Measurements from ENCODE around the gene ACTL10. TPM values are rescaled to one million over a fixed set of nuclear protein-coding genes. Genes with fewer than 3 reads are reported as not detected.

The ACTL10 gene
- total and polyA plus RNA-seq, 2 donors (not counting 1 experiment from before 2014, with no cell fraction given), result 1.2 to 6.3 TPM

DNA sequence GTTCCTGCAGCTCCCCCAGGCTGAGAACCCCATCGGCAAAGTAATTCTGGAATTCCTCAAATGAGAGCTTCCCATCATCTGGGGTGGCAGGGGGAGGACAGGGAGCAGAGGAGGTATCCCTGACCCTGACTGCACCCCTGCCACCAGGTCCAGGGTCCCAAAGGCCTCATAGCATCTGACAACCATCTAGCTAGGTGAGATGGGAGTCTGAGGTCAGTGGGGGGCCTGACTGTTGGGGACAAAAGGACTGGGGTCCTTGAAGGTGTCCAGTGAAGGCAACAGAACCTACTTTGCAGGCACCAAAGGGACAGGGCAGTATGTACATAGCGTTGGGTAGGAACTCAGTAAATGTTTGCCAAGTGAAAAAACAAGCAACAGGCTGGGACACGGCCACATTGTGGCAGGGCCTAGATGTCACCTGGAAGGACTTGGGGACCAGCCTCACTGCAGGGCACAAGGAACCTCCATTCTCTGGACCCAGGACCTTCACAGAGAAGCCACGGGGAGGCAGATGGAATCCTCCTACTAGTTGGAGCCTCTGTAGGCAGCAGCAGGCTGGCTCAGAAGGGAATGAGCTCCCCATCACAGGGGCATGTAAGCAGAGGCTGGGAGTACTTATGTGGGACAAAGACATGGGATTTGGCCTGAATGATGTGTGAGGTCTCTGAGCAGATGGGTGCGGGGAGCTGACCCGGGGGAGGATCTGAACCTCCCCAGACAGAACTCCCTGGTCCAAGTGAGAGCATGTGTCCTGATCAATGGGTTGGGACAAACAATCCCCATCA lies 4.2 kb downstream of the ACTL10 start:
- H3K27ac Mint-ChIP-seq, result no peak overlapping the region
- no peak overlapping the region for H3K9ac ChIP-seq (ENCODE audit: low read length)
- no peaks in the 10 kb centered on the region for H3K9me3 Mint-ChIP-seq (ENCODE audit: insufficient read depth)
- no peak overlapping the region for H3K4me3 ChIP-seq (ENCODE audit: control extremely low read depth in 1 of 5, extremely low read depth in 1 of 5, insufficient read depth in 1 of 5, low read depth in 2 of 5, low read length in 4 of 5)
- no peaks in the 10 kb centered on the region for H4K20me1 ChIP-seq (ENCODE audit: control insufficient read depth, insufficient read depth, low read length, poor library complexity, severe bottlenecking)
- TF ChIP-seq EZH2 (IDR thresholded peaks at IDR 0.05; ENCODE audit: borderline replicate concordance, insufficient read depth, low read depth, low read length, poor library complexity, severe bottlenecking) (no peak), CTCF (IDR thresholded peaks at IDR 0.05) (no peak)
- peaks cover 35% of the 10 kb centered on the region for H3K4me1 Mint-ChIP-seq
- no peaks in the 10 kb centered on the region for H3K27me3 Mint-ChIP-seq
- no peak for ATAC-seq (ENCODE audit: low read depth)
- peak overlapping the region; percentile 49 for H3K4me3 Mint-ChIP-seq
- no peak overlapping the region for H3K4me2 ChIP-seq (replicated peaks; ENCODE audit: low read depth, low read length, poor library complexity, severe bottlenecking)
- H2AFZ ChIP-seq (ENCODE audit: insufficient read depth, low read depth, low read length, poor library complexity, severe bottlenecking), result no peak overlapping the region
- H3K79me2 ChIP-seq (ENCODE audit: control insufficient read depth, insufficient read depth, low read length), result peaks cover 3% of the 10 kb centered on the region
- DNase-seq, result no peak
- ChIA-PET POLR2A (no interaction called here), CTCF (interaction anchor here (0.8 to 6.1 kb wide), 6 partner anchors 8 to 213 kb away, joined by 3 to 61 read pairs (median 4); no protein-coding TSS in a partner anchor)
- H3K27me3 ChIP-seq (replicated peaks in 1 of 4; ENCODE audit: control extremely low read depth in 1 of 4, control insufficient read depth in 3 of 4, insufficient read depth in 4 of 4, low read length in 3 of 4), result no peaks in the 10 kb centered on the region
- H3K4me1 ChIP-seq (ENCODE audit: control insufficient read depth in 2 of 2, insufficient read depth in 2 of 2, low read length in 2 of 2), result peaks cover 20 to 41% of the 10 kb centered on the region in 2 donors
- no peak overlapping the region for H3K27ac ChIP-seq (ENCODE audit: low read length in 2 of 2)
- WGBS (ENCODE audit: insufficient coverage), result 98% methylated on average over 4 of the region's 6 CpGs
- H3K9me3 ChIP-seq (ENCODE audit: control extremely low read depth in 1 of 3, control insufficient read depth in 2 of 3, insufficient read depth in 1 of 3, low read length in 2 of 3), result no peaks in the 10 kb centered on the region
- intact Hi-C loops (cut with micrococcal nuclease), result no loop called here
- H3K36me3 ChIP-seq (replicated peaks in 1 of 2; ENCODE audit: control extremely low read depth in 1 of 2, control insufficient read depth in 1 of 2, extremely low read depth in 1 of 2, insufficient read depth in 2 of 2, low read length in 1 of 2), result no peaks in the 10 kb centered on the region

- H3K27me3 Mint-ChIP-seq, result no peaks in the 10 kb centered on the region
- ATAC-seq (ENCODE audit: low read depth) (no peak), DNase-seq (no peak)
- Histone ChIP-seq H2AFZ (ENCODE audit: insufficient read depth, low read depth, low read length, poor library complexity, severe bottlenecking) (no peak overlapping the region), H3K79me2 (ENCODE audit: control insufficient read depth, insufficient read depth, low read length) (peaks cover 3% of the 10 kb centered on the region), H4K20me1 (ENCODE audit: control insufficient read depth, insufficient read depth, low read length, poor library complexity, severe bottlenecking) (no peaks in the 10 kb centered on the region), H3K4me2 (replicated peaks; ENCODE audit: low read depth, low read length, poor library complexity, severe bottlenecking) (no peak overlapping the region), H3K4me1 (ENCODE audit: control insufficient read depth in 2 of 2, insufficient read depth in 2 of 2, low read length in 2 of 2) (peaks cover 15 to 33% of the 10 kb centered on the region in 2 donors), H3K27ac (ENCODE audit: low read length in 2 of 2) (no peak overlapping the region), H3K36me3 (replicated peaks in 1 of 2; ENCODE audit: control extremely low read depth in 1 of 2, control insufficient read depth in 1 of 2, extremely low read depth in 1 of 2, insufficient read depth in 2 of 2, low read length in 1 of 2) (no peaks in the 10 kb centered on the region), H3K4me3 (ENCODE audit: control extremely low read depth in 1 of 5, extremely low read depth in 1 of 5, insufficient read depth in 1 of 5, low read depth in 2 of 5, low read length in 4 of 5) (no peak overlapping the region), H3K9me3 (ENCODE audit: control extremely low read depth in 1 of 3, control insufficient read depth in 2 of 3, insufficient read depth in 1 of 3, low read length in 2 of 3) (no peaks in the 10 kb centered on the region), H3K9ac (ENCODE audit: low read length) (no peak overlapping the region), H3K27me3 (replicated peaks in 1 of 4; ENCODE audit: control extremely low read depth in 1 of 4, control insufficient read depth in 3 of 4, insufficient read depth in 4 of 4, low read length in 3 of 4) (no peaks in the 10 kb centered on the region)
- H3K9me3 Mint-ChIP-seq (ENCODE audit: insufficient read depth), result no peaks in the 10 kb centered on the region
- H3K27ac Mint-ChIP-seq, result no peak overlapping the region
- POLR2A ChIA-PET, result no interaction called here
- no peak for TF ChIP-seq EZH2 (IDR thresholded peaks at IDR 0.05; ENCODE audit: borderline replicate concordance, insufficient read depth, low read depth, low read length, poor library complexity, severe bottlenecking)
- no peak for TF ChIP-seq CTCF (IDR thresholded peaks at IDR 0.05)
- peaks cover 27% of the 10 kb centered on the region for H3K4me1 Mint-ChIP-seq
- CTCF ChIA-PET, result interaction anchor here (0.8 to 6.1 kb wide), 3 partner anchors 9 to 105 kb away, joined by 3 to 53 read pairs (median 3); no protein-coding TSS in a partner anchor
- intact Hi-C loops (cut with micrococcal nuclease), result no loop called here
- WGBS (ENCODE audit: insufficient coverage), result 88% methylated on average over 6 of the region's 8 CpGs
- no peak overlapping the region for H3K4me3 Mint-ChIP-seq
These were observed 5.0 kb downstream of the ACTL10 start for GRCh38 chr20:33671573-33672288.
